PFSK-1 (cell line): ENCODE data around the gene TM9SF2.

Experiments
- FOXP2 ChIP-seq: optimal IDR thresholded peaks from 2 replicates; pipeline ENCODE3; 2011; ENCODE audit warnings: borderline replicate concordance, control low read depth, inconsistent platforms; ENCODE audit not compliant: insufficient read depth; ENCODE audit errors: extremely low read length, extremely low read depth
- POLR2AphosphoS5 ChIP-seq: IDR thresholded peaks from 2 replicates; pipeline ENCODE4 v1.6.1; 2012; ENCODE audit warnings: low read depth, mild to moderate bottlenecking, control low read depth, low read length, moderate library complexity
- SIN3A ChIP-seq: IDR thresholded peaks from 2 replicates; pipeline ENCODE4 v1.6.1; 2012; ENCODE audit warnings: mild to moderate bottlenecking, low read length, moderate library complexity, borderline replicate concordance; ENCODE audit not compliant: insufficient read depth
- TAF1 ChIP-seq: IDR thresholded peaks from 2 replicates; pipeline ENCODE4 v1.6.1; 2012; ENCODE audit warnings: low read length, control low read depth, borderline replicate concordance; ENCODE audit not compliant: insufficient read depth
- TF ChIP-seq, protein P1 (sequence below), 2 experiments: IDR thresholded peaks; 2 replicates each; pipeline versions ENCODE4 v1.6.1 to v1.8.0; 2011 to 2012; ENCODE audit warnings: low read depth in 2 of 2, low read length in 2 of 2, control low read depth in 1 of 2, inconsistent platforms in 1 of 2, mild to moderate bottlenecking in 1 of 2, moderate library complexity in 1 of 2; ENCODE audit not compliant: insufficient read depth in 1 of 2

DNA sequence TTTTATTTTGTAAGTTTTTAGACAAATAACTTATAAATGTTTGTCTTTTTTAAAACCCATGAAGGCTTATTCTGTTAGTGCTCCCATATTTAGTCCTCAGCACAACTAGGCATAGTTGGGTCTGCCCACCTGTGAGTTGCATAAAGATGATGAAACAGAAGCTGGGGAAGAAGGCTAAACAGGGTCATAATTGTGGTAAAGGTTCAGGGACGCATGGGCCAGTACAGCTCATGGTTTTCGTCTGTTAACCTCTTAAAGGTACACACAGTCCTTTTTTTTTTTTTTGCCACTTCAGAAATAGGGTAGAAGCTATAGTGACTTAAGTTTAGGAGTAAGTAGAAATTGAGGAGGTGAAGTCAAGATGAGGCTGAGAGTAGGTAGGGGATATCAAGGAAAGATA is 58.3 kb downstream of the TM9SF2 start:
- TF ChIP-seq, protein P1, sequence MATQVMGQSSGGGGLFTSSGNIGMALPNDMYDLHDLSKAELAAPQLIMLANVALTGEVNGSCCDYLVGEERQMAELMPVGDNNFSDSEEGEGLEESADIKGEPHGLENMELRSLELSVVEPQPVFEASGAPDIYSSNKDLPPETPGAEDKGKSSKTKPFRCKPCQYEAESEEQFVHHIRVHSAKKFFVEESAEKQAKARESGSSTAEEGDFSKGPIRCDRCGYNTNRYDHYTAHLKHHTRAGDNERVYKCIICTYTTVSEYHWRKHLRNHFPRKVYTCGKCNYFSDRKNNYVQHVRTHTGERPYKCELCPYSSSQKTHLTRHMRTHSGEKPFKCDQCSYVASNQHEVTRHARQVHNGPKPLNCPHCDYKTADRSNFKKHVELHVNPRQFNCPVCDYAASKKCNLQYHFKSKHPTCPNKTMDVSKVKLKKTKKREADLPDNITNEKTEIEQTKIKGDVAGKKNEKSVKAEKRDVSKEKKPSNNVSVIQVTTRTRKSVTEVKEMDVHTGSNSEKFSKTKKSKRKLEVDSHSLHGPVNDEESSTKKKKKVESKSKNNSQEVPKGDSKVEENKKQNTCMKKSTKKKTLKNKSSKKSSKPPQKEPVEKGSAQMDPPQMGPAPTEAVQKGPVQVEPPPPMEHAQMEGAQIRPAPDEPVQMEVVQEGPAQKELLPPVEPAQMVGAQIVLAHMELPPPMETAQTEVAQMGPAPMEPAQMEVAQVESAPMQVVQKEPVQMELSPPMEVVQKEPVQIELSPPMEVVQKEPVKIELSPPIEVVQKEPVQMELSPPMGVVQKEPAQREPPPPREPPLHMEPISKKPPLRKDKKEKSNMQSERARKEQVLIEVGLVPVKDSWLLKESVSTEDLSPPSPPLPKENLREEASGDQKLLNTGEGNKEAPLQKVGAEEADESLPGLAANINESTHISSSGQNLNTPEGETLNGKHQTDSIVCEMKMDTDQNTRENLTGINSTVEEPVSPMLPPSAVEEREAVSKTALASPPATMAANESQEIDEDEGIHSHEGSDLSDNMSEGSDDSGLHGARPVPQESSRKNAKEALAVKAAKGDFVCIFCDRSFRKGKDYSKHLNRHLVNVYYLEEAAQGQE (IDR thresholded peaks at IDR 0.05; ENCODE audit: insufficient read depth in 1 of 2, low read depth in 2 of 2, low read length in 2 of 2) = no peak
- no peak for TF ChIP-seq POLR2AphosphoS5
- no peak for TF ChIP-seq TAF1
- TF ChIP-seq SIN3A = no peak
- no peak for TF ChIP-seq FOXP2
